GM19438 (cell line): Measurements from ENCODE around the gene LRRN1.

Source experiments
- ATAC-seq: cut with Tn5 transposase; IDR thresholded peaks from one replicate; pipeline ENCODE4 v1.9.1; 2021; ENCODE audit warnings: low read depth; ENCODE audit not compliant: unreplicated experiment

LRRN1 gene

GRCh38 chr3:3799173-3800079 is at the start of gene LRRN1:
Gene LRRN1 (plus strand): TSS chr3:3799431. CDS start chr3:3844642, 45,211 bp downstream.
- no peak for ATAC-seq

GRCh38 chr3:3753416-3753815 is 45.8 kb upstream of the LRRN1 start:
- ATAC-seq = no peak

- no peak for ATAC-seq
Observed at GRCh38 chr3:3765661-3766060, 33.6 kb upstream of the LRRN1 start.

- ATAC-seq = no peak
Observed at GRCh38 chr3:3766140-3766539, 33.1 kb upstream of the LRRN1 start.

GRCh38 chr3:3771094-3771493 is 28.1 kb upstream of the LRRN1 start:
- no peak for ATAC-seq

- no peak for ATAC-seq
Observed at GRCh38 chr3:3771567-3771966, 27.7 kb upstream of the LRRN1 start.

DNA sequence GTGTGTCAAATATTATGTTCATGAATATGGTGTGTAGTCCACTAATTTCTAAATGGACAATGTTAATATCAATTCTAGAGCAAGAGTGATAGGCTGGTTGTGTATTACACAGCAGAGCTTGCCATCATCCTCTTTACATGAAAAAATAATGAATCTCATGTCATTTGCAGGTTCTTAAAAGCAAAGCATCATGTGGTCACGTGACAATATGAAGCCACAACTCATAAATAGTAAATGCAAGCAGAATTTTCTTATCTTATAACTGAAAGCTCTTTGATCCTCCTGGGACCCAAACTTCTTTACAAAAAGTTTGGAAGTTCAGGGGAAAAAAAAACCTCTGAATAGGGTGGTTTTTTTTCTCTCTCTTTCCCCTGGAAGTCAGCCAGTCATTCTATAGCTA is 26.9 kb upstream of the LRRN1 start:
- ATAC-seq = no peak

- ATAC-seq = no peak
Observed at GRCh38 chr3:3772920-3773319, 26.3 kb upstream of the LRRN1 start.

DNA sequence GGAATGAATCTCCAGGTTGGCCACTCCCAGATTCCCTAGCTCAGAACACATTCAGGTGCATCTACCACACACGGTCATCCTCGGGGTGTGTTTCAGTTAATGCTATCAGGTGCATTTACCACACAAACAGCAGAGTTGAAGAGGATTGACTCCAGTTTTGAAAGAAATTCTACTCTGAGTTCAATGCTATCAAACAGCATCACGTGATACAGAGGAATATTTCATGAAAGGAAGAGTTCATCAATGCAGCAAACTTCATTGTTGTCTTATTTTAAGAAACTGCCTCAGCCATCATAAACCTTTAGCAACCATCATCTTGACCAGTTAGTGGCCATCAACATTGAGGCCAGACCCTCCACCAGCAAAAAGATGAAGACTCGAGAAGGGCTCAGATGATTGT is 22.6 kb upstream of the LRRN1 start:
- no peak for ATAC-seq

DNA sequence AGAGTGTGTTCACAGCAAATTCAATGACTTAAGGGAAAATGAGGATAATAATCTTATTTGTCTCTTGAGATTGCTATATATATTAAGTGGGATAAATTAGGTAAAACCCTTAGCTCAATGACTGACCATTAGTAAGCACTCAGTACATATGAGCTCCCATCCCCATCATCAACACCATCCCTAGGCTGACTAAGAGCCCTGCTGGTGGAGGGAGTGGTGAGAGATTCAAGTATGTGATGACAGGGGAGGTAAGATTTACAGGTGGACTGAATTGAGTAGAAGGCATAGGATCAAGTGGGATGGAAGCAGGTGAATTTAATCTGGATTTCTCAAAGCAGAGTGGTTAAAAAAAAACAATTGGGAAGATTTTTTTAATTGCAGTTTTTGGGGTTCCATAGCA is 21.0 kb upstream of the LRRN1 start:
- no peak for ATAC-seq

GRCh38 chr3:3778641-3779270 is 20.5 kb upstream of the LRRN1 start:
- no peak for ATAC-seq

- ATAC-seq = no peak
Observed at GRCh38 chr3:3782457-3782856, 16.8 kb upstream of the LRRN1 start.

DNA sequence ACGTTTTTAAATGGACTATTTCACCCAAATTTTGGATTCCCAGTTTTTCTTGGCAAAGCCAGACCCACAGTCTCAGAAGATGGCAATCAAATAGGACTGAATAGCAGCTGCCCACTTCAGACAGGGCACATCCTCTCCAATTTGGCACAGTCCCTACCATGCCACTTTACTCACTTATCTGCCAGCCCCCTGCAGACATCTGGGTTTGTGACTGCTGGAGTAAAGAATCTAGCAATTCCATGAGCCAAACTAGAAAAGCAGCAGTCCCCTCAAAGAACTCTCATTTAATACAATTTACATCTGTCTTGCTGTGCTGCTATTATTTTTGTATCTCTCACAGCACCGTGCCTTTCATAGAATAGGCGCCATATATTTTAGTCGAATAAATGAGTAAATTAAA is 16.0 kb upstream of the LRRN1 start:
- no peak for ATAC-seq

DNA sequence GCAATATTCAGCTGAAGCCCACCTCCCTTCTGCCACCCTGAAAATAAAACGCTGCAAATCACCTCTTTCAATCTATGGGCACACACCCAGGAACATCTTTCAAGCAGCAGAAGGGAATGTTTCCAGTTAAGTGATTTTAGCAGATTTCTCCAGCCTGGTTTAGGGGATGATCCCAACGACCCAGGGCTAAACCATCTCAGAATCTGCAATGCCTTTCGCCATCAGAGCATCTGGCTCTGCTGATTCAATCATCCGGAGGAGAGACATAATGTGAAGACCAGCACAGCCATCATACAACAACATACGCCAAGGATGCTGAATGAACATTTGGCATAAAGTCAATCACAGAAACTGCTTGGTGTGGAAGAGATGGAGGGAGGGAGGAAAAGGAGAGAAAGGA is 15.5 kb upstream of the LRRN1 start:
- no peak for ATAC-seq

DNA sequence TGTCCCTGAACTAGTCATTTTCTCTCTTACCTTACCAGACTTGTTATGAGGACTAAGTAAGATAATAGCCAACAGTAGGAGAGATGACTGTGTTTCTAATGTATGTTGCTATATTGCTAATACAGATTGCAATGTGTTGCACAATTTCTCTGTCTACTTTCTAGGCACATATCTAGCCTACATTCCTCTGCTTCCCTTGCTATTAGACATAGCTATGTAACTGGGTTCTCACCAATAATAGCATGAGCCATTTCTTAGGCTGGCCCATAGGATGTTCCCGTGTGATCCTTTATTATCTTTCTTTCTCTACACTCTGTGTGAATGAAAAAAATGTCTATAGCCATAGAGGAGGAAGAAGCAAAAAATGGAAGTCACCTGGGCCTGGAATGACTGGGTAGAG is 6.8 kb upstream of the LRRN1 start:
- ATAC-seq = no peak

GRCh38 chr3:3798631-3799113 is 559 bp upstream of the LRRN1 start:
- no peak for ATAC-seq

DNA sequence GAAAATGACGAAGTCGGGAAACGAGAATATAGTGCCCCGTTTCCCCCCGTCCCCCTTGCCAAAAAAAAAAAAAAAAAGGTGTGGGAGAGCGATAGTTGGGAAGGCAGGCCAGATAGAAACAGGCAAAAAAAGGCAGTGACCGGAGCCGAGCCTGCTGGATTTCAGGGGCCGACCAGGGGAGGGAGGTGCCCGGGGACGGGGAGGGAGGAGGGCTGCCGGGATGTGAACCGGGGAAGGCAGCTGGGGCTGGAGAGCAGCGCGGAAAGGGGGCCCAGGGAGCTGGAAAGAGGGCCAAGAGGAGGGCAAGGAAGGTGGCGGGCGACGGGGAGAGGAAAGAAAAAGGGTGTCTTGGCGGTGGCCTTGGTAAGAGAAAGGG is 837 bp downstream of the LRRN1 start:
- ATAC-seq = no peak

DNA sequence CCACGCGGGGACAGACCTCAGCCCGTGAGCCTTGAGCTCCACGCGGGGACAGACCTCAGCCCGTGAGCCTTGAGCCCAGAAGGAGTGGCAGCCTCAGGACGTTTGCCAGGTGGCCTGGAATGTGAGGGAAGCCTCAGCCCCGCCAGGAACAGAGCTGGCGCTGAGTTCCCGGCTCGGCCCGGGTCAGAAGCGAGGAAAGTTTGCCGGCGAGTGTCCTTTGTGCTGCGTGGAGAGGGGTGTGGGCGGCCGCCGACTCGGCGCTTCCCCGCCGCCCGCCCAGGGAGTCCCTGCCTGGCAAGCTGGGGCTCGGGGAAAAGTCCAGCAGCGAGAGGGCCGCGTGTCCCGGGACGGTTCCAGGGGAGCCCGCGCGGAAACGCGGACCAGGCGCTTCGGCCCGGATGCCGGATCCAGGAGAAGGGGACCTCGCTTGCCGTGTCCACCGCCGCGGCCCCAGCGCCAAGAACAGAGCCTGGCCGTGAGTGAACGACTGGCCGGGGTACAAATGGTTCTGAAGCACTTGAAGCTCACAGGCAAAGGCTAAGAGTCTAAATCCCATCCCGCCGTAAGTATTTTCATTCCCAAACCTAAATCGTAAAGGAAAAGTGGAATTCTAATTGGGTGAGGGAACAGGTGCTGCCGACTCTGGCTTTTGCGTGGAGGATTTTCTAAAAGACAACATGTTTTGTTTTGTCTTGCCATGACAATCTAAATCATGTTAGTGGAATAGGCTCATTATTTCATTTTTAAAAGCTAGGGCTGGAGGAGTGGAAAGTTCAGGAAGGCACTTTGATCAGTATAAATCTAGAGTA is 1.7 kb downstream of the LRRN1 start:
- ATAC-seq = no peak

DNA sequence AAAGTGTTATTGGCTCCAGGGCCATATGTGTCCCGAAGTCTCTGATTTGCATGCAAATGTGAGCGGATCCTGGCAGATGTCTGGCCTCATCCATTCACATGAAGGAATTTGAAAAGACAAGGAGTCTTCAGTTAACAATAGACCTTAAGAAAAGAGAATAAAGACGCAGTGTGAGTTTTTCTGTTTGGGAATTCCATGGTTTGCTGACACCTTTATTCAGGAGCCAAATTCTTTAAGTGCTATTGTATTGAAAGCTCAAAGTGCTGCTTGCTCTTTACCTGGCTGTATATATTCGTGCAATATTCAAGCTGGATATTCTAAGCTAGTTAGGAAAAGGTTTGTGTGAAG is 2.2 kb downstream of the LRRN1 start:
- no peak for ATAC-seq

- ATAC-seq = no peak
Observed at GRCh38 chr3:3802046-3802445, 2.8 kb downstream of the LRRN1 start.

DNA sequence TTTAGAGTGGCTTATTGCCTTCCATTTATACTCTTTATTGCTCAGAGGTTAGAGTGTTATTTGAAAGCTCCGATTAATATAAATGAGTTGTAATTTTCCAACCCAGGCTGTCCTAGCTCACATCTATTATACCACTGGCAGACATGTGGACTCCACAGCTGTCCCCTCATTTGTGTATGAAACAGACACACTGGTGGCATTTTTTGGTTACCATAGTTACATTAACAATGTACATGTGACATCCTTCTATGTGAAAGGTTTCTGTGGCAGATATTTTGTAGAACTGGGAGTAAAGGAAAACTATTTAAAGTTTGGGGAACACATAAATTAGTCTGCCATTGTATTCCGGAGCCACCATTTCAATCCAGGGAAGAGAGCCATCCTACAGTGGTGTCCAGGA is 5.3 kb downstream of the LRRN1 start:
- no peak for ATAC-seq
